Fibroblast of skin of right quadriceps (primary cell): Measurements from ENCODE around the gene PAX8.

Source experiments
- DNase-seq: peaks from one replicate; pipeline ENCODE4 v3.0.0-alpha.2; 2013

Gene PAX8

GRCh38 chr2:113235347-113236226, 43.1 kb downstream of the PAX8 start:
- peak; percentile 68 for DNase-seq

GRCh38 chr2:113234721-113235346, 43.9 kb downstream of the PAX8 start:
- DNase-seq, result peak; percentile 22

DNA sequence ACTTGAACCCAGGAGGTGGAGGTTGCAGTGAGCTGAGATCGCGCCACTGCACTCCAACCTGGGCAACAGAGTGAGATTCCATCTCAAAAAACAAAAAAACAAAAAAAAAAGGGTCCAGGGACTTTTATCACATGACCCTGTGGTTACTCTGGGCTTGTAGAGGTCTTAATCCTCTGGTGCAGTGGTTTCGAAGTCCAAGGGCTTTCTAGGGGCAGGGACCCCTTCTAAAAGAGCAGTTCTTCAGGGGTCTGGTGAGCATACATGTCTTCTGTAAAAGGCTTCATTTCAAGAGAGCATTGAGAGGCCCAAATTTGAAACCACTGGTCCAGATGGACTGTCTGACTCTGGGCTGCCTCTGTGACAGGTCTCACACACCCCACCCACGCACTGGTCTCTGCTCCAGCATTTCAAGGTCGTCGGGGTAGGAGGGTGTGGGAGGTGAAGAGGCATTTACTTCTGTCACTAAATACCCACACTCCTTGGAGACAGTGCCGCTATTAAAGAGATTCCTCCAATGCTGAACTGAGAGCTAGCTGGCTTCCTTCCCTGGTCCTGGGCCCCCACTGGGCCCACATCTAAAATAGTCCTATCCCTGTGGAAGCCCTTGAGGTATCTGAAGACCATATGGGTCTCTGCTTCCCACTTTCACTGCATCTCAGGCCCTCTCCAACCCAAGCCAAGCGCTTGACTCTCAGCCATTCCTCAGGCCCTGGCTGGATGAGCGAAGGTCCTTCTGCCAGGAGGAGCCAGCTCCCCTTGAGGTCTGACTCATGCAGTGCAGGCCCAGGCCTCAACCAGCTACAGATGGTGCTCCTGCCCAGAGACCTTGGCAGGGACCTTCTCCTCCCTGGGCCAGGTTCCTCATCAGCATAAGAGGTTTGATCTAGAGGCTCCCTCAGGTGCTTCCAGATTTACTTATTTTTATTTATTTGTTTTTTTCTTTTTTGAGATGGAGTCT, 44.8 kb downstream of the PAX8 start:
- peak; percentile 21 for DNase-seq

DNA sequence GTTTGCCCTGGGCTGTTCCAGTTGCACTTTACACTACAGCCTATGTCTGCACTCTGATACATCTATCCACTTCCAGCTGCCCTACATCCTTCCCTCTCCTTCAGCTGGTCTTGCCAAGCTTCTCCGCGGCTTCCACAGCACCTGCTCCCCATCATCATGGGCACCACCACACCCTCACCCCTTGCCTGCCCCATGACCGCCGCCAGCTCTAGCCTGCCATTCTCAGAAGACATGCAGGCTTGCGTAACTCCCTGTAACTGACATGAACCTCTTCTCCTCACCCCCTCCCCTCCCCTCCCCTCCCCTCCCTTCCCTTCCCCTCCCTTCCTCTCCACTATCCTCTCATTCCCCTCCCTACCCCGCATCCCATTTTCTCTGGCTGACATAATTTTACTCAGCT, 46.0 kb downstream of the PAX8 start:
- no peak for DNase-seq

DNA sequence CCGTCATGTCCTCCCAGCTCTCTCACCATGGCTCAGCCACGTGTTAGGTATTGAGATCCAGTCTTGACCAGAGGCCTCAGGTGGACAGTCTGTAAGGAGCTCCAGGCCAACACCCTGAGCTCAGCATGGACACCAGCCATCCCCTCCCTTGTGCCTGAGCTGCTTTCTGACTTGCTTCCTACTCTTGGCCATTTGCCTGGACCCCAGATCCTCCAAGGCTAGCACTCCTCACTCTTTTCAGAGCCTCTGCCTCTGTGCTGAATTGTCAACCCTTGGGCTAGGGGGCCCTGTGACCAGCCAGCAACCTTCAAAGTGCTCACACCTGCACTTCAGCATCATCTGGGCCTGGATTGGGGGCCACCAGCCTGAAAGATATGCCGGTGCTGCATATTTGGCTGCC, 46.6 kb downstream of the PAX8 start:
- no peak for DNase-seq

- DNase-seq, result no peak
These were observed 47.7 kb downstream of the PAX8 start for GRCh38 chr2:113231064-113231463.

DNA sequence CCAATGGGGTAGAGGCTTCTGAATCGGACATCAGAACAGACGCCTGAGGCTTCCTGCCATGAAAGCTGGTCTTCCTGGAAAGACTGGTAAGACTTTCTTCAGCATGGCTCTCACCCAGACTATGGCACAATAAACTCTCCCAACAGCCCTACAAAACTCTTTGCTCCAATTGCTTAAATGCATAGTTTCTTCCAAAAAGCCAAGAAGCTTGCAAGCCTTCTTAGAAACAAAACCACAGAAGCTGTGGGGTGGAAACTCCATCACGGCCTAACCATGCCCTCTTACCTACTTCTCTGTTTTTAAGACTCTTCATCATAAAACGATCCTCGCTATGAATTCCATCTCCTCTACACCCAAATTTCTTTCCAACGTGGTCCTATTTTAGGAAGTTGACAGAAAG, 48.2 kb downstream of the PAX8 start:
- DNase-seq, result no peak

DNA sequence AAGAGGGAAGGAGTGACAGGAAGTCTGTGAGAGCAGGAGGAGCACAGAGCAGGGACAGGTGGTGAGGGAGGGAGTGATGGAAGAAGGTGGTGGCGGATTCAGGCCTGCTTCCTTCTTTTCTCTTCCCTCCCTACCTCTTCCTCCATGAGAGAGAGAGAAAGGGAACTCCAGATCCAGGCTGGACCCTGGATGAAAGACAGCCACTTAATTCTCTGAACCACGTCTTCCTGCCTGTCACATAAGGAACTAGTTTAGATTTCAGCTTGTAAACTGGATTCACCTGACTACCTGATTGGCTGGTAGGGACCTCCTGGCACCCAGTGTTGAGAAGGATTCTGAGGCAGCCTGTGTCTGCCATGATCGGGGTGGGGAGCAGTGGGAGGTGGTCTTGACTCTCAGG, 48.9 kb downstream of the PAX8 start:
- no peak for DNase-seq

GRCh38 chr2:113228991-113229716, 49.6 kb downstream of the PAX8 start:
- no peak for DNase-seq

DNA sequence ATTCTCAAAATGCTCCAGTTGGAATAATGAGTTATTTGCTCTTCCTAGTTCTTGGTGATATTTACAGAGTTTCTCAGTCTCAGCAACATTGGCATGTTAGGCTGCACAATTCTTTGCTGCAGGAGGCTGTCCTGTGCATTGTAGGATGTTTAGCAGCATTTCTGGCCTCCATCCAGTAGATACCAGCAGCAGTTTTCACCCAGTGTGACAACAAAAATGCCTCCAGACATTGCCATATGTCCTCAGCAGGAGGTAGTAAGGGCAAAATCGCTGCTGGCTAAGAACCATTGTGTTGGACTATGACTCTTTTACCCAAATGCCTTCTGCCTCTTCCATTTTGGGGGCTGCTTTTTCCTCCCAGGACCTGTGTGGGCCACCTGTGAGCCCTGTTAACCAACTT, 50.4 kb downstream of the PAX8 start:
- DNase-seq, result no peak

- no peak for DNase-seq
These were observed 51.0 kb downstream of the PAX8 start for GRCh38 chr2:113227698-113228097.

DNA sequence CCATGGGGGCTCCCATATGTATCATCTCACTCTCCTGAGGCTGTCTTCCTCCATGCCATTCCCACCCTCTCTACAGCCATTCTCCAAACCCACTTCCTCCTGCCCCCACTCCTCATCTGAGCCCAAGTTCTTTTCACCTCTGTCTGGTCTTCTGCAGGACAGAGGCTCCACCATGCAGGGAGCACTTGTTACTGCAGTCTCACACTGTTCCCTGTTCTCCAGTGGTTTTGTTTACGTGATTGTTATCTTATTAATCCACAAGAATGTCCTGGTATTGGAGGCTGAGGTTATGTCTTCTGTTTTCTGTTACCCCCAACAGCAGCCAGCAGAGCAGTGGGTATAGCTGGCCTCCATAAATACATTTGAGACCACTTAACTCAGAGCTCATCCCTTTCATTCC, 51.4 kb downstream of the PAX8 start:
- DNase-seq, result no peak

- DNase-seq, result no peak
These were observed 52.3 kb downstream of the PAX8 start for GRCh38 chr2:113226462-113226861.

- peak; percentile 23 for DNase-seq
These were observed 53.2 kb downstream of the PAX8 start for GRCh38 chr2:113225263-113226259.

GRCh38 chr2:113224647-113225236, 54.0 kb downstream of the PAX8 start:
- no peak for DNase-seq

GRCh38 chr2:113223813-113224212, 54.9 kb downstream of the PAX8 start:
- no peak for DNase-seq

GRCh38 chr2:113221846-113222245, 56.9 kb downstream of the PAX8 start:
- no peak for DNase-seq

DNA sequence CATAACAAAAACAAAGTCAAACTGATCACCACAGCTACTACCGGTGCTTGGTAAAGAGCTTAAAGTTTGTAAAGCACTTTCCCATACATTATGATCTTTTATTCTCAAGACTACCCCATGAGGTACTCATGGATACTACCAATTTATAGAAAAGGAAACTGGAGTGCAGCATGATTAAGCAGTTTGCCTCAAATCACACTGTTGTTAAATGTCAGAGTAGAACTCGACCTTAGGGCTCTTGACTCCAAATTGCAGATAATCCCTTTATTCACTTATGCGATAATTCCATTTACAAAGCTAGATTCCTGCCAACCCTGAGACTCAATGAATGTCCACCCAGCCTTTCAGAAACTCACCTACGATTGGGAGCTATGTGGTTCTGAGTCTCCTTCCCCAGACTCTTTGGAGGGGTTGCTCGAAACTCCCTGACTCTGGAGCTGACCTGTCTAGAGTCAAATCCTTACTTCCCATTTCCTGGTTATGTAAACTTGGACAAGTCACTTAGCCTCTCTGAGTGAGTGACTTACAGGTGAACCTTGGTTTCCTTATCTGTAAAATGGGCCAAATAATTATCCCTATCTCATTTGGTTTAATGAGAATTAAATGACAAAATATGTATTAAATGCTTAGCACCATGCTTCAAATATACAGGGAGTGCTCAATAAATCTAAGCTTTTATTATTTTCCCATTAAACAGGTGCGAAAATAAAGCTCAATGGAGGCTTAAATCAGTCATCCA, 57.6 kb downstream of the PAX8 start:
- no peak for DNase-seq

DNA sequence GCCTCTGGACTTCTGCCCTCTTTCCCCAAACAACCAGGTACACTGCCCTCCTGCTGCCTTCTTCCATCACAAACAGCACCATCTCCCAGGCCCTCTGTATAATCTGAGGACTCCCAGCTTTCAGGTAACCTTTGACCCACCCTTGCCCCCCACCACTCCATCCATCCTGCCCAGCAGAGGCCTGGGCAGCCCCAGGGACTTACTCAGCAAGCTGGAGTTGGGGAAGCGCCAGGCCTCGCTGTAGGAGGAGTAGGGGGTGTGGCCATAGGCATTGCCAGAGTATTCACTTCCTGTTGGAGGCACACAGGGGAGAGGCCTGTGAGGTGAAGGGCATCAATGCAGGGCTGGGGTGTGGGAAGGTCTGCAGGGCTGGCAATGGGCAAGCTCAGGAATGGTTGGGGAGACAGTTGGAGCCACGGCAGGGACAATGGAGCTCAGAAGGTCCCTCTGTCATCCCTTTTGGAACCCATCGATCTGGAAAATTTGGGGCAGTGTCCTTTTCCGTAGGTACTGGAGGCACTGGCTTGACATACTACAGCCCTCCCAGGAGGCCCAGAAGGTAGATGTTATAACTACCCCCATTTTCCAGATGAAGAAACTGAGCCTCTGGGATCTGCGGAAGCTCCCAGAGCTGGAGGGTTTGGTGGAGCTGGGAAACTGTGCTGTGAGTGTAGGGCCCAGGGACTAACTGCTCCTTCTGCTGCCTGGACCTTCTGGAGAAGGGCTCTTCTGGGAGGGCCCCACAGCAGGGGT, 58.7 kb downstream of the PAX8 start:
- peak; percentile 41 for DNase-seq
